NCI-H146 treated with DMSO at 0.1 percent for 48 hours (cell line): ENCODE data around the gene SLC1A4.
"Not testable (repeated sequence)": the region's sequence is repeated elsewhere in the genome, so short reads cannot be mapped to it uniquely, and the experiment has no call there.

ENCODE experiments used
- DNase-seq: peaks from one replicate; lab custom pipeline; 2025; ENCODE audit not compliant: unreplicated experiment; lab: John Stamatoyannopoulos, UW

The SLC1A4 gene

DNA sequence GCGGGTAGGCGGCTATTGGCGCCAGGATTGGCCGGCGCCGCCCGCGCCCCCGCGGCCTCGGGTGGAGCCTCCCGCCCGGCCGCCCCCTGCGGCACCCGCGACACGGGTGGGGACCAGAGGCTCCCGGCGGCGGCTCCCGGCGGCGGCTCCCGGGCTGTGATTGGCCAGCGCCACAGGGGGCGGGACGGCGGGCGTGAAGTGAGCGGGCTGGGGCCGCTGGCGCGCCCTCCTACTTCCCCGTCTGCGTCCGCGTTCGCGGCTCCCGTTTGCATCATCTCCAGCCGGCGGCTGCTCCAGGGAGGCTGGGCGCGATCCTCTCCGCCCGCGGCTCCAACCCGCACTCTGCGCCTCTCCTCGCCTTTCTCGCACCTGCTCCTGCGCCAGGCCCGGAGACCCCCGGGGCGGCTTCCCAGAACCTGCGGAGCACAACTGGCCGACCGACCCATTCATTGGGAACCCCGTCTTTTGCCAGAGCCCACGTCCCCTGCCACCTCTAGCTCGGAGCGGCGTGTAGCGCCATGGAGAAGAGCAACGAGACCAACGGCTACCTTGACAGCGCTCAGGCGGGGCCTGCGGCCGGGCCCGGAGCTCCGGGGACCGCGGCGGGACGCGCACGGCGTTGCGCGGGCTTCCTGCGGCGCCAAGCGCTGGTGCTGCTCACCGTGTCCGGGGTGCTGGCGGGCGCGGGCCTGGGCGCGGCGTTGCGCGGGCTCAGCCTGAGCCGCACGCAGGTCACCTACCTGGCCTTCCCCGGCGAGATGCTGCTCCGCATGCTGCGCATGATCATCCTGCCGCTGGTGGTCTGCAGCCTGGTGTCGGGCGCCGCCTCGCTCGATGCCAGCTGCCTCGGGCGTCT, at the start of gene SLC1A4:
Gene SLC1A4 (plus strand): TSS at position 274 of the 856 bp plus-strand sequence. CDS start 245 bp downstream, at position 519.
- peak; percentile 67 for DNase-seq

DNA sequence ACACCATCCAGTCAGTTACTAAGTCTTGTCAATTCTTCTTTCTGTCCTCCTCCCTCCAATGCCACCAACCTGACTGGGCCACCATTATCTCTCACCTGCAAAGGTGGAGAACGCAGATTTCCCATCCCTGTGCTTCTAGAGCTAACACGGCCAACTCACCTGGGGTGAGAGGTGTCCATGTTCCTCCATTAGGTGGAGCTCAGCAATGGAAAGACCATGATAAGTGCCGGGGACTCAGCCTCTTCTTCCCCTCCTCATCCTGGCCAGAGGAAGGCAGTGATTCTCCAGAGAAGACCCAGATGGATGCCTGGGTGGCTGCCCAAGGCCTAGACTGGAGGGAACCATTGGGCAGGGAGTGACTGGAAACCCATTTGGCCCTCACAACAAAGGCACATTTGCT, 48.1 kb upstream of the SLC1A4 start:
- no peak for DNase-seq

DNA sequence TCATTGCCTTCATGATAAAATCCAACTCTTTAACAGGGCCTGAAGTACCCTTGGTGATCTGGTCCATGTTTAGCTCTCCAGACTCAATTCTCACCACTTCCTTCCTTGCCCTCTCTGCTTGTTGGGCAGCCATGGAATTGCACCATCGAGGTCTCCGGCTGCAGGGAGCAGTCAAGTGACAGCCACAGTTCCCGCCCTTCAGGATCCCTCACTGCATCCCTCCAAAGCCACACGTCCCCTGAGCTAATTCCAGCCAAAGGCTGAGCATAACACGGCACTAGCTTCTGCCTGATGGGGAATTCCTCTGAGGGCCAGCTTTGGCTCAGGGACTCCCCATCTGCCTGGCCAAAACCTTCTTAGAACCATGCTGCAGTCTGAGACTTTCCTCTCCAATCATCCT, 47.4 kb upstream of the SLC1A4 start:
- DNase-seq: no peak

DNA sequence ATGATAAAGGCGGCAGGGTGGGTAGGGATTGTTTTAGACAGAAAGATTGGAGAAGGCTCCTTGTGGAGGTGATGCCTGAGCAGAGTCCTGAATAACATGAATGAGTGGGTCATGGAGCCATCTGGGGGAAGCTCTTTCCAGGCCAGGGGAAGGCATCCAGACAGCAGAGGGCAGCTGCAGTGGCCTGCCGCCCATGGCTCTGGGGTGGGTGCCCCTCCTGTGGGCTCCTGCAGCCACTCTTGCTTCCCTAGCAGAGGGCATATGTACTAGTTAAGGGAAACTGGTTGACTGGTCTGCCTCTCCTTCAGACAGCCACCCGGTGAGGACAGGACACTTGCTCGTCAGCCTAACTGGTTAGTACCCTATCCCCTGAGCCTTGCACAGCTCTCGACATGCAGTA, 46.5 kb upstream of the SLC1A4 start:
- no peak for DNase-seq

DNA sequence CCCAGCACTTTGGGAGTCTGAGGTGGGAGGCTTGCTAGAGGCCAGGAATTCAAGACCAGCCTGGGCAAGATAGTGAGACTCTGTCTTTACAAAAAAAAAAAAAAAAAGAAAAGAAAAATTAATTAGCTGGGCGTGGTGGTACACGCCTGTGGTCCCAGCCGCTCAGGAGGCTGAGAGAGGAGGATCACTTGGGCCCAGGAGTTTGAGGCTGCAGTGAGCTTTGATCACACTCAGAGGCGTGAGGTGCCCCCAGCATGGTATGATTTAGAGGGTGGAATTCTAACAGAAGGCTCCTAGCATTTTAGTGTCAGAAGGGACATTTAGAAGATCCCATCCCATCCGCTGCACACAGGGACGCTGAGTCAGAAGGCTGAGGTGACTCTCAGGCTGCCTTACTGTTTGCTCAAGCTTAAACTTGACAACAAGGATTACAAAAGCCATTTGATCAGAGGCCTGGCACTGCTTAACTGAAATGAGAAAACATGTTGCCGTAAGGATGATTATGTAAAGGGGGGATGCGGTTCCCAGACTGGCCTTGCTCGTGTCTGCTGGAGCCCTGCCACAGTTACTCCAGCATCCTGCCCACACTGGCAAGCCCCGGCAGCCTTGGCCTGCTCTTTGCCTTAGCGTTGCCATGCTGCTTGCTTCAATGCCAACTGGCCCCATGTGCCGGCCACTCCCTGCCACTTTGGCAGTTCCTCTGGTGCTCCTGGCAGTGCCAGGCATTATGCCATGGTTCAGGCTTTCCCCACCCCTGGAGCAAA, 45.6 kb upstream of the SLC1A4 start:
- no peak for DNase-seq

DNA sequence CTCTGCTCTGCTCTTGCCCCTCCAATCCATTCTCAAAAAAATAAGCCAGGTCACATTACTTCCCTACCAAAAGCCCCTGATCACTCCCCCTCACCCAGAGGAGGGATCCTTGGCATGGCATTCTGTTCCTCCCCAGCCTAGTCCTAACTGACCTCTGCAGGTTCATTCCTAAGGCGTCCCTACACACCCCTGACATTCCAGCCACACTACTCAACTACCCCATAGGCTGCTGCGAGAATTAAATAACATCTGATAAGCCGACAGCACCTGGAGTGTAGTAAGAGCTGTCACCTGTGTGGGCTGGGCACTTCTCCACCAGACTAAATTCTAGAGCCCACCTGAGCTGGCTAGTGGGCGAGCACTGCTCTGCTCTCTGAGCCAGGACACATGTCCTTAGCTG, 44.7 kb upstream of the SLC1A4 start:
- no peak for DNase-seq

DNA sequence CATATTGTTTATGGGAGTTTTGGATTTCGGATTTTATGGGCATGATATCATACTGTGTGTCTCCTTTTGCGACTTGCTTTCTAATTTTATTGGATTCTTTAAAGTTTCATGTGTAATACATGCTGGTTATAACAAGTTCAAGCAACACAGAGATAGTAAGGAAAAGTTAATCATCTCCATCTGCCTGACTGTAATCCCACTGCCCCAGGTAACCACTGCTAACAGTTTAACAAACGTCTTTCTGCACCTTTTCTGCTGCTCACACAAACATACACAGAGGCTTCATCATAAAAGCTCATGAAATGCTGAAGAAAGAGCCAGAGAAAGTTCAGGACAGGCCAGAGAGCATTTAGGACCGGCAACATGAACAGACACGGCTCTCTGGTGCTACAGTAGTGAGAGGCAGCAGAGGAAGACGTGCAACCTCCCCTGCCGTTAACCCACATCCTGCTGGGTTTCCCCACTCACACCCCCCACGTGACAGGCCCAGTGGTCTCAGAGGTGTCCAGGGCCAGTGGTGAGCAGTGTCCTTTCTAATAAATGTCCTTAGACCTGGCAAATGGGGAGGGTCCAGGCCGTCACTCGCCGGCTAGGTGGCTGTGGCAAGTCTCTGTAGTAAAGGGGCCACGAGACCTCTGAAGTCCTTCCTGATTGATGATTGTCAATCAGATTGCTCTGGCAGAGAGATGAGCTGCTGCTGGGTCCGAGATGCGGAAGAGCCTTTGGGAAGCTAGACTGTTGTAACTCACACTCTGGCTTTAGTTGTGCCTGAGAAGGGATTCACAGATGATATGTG, 43.0 kb upstream of the SLC1A4 start:
- no peak for DNase-seq

DNA sequence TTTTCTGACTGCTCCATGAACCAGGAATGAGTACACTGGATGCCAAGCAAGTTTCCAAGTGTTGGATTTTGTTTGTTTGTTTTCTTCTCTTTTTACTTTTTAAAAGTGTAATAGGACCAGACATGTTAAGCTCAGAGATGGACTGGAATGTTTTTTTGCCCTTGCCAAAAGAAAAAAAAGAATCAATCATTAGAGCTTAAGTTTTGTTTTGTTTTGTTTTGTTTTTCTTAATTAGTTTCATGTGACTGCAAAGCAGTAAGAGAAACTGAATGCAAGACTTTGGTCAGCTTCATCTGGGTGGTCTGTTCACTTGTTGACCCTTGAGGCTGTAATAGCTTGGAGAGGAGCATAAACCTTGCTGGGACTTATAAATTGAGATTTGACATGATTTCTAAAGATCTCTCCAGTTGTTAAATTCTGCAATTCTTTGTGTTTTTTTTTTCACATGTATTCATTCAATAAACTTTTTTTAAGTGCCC, 42.4 kb upstream of the SLC1A4 start:
- DNase-seq: no peak

DNA sequence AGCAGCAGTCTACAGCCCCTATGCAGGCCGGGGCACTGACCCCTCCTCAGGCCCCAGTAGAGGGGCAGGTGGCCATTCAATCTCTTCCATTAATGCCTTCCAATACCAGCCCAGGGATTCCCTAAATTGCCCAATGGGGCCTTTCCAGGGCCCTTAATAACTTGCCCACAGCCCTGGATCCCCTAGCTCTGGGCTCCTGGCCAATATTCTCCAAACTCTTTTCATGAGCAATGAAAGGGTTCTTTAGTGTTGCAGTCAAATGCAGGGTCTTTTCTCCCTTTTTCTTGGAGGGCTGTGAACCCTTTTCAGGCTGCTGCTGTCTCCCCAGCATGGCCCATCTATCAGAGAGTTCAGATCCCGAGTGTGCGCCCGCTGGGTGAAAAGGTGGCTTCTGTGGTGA, 41.3 kb upstream of the SLC1A4 start:
- no peak for DNase-seq

DNA sequence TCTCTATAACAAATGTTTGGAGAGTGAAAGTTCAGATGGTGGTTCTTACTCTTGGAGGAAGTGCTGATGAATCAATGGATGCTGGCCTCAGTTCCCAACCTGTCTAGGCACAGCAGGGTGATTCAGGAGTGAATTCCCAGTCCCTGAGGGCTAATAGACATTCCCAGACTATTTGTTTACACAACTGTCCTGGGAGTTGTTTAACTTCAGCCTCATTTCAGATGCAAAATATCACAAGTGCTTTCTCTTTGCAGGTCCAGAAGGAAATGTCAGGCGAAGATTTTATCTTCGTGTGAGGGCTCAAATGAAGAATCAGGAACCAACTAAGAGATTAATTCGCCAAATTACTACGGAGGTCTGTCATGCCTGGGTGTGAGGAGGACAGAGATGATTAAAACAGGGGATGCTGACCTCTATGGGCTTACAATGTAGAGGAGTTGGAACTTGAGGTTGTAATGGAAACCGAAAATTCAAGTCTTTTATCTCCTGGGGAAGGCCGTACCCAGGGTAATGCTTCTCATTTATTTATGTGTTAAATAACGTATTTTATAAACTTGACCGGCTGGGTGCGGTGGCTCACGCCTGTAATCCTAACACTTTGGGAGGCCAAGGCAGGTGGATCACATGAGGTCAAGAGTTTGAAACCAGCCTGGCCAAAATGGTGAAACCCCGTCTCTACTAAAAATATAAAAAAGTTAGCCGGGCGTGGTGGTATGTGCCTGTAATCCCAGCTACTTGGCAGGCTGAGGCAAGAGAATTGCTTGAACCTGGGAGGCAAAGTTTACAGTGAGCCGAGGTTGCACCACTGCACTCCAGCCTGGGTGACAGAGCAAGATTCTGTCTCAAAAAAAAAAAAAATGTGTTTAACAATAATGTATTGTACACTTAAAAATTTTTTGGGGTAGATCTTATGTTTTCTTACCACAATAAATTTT, 38.7 kb upstream of the SLC1A4 start:
- DNase-seq: peak; percentile 3

DNA sequence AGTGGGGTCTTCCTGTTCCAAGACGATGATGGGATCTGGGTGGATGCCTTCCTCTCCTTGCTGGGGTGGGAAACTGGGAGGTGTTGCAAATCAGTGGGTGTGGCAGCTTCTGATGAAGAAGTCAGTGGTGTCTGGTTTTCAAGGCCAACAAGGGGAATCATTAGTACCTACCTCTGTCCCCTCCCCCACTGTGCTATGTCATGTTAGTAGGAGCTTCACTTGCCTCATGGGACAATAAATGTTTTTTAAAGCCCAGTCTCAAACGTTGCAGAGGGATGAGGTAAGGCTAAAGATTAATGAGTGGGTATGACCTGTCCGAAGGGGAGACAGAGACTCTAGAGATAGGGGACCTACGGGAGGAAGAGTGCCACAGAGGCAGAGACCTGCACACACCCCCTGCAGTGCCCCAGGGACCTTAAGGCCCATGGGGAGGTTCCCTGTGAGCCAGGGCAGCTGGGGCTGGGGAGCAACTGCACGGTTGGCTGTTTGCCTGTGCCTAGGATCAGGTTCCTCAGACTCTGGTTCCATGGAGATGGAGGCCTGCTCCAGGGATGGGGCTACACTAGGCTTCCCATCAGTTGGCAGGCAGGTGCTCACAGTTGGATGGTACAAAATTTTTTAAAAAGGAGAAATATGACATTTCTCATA, 37.8 kb upstream of the SLC1A4 start:
- no peak for DNase-seq

DNA sequence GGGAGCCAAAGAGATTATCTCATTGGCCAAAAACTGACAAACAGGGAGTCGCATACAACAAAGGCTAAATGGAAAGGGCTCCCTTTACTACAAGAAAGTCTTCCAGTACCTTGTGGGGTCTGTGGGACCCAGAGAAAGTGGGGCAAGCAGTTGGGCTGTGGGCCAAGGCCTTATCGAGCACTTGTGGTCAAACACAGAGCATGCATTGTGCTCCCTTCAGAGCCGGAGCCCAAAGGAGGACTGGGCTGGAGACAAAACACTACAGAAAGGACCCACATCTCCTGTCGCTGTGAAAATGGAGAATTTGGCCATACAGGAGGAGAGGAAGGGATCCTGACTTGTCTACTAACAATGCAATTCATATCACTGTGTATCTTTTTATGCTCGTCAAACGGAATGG, 37.1 kb upstream of the SLC1A4 start:
- no peak for DNase-seq

DNA sequence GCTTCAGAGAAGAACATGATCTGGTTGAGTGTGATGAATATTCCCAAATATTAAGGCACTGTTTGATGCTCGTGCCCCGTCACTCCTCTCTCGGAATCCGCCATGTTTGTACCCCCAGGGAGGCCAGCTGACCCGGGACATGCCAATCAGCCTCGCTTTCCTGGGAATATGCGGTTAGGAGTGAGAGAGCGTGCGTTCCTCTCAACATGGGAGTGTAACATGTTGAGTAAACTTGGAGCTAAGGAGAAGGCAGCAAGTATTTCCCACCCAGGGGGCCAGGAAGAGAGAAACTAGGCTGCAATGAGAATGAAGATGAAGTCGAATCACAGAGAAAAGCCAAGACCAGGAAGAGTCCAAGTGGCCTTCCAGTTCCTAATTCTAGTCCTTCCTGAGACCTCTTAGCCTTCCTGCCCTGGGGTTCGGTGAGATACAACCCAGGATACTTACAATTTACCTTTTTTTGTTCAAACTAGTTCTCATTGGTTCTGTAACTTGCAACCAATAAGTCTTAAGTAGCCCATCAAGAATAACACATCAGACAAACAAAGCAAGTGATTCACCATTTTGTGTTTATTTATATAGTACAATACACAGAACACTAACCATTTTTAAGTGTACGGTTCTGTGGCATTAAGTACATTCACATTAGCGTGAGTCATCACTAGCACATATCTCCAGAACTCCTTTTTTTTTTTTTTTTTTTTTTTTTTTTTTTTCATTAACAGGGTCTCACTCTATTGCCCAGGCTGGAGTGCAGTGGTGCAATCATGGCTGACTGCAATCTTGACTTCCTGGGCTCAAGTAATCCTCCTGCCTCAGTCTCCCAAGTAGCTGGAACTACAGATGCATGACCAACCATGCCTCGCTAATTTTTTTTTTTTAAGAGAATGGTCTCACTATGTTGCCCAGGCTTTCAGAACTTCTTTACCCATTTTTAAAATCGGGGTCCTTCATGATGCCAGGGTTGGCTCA, 36.4 kb upstream of the SLC1A4 start:
- DNase-seq: no peak

DNA sequence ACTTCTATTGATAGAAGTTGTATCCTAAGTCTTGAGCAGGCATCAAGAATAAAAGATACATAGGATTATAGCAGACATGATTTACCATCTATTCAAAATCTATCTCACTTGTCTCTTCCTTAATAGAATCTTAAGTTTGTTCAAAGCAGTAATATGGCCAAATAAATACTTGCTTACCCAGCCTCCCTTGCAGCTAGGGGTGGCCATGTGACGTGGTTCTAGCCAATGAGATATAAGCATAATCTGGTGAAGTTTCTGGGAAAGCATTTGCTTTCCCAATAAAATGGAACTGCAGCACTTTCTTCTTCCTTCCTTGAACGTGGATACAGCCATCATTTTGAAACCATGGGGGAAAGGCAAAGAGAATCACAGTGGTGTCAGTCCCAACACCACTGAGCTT, 33.7 kb upstream of the SLC1A4 start:
- no peak for DNase-seq

DNA sequence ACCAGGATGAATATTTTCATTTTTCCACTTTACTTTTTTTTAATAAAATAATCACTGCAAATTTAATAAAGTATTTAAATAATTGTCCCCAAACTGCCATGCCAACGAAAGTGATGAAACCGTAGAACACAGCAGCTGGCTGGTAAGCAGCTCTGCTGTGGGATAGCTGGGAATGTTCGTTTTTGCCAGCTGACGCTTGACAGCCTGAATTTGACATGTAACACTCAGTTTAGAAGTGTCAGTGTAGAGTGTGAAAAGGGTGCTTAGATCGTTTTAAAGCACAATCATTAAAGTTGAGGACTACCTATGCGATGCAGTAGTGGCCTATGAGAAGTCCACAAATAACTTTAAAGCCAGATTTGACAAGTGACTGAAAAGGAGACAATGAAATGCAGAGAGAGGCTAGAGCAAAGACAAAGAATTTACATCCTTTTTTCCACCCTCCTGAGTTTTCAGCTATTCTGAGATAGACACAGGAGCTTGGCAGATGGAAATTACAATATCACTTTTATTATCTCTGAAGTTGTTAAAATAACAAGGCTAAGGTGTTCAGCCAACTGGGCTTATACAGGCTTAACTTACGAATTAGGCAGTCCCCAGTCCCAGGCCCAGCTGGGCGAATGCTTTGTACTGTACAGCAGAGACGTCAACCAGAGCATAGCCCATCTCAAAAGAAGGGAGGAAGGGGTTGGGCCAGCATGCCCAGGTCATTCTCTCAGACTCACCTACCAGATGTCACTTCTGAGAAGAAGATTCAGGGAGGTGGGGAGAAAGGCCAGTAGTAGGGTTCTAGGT, 31.9 kb upstream of the SLC1A4 start:
- no peak for DNase-seq

DNA sequence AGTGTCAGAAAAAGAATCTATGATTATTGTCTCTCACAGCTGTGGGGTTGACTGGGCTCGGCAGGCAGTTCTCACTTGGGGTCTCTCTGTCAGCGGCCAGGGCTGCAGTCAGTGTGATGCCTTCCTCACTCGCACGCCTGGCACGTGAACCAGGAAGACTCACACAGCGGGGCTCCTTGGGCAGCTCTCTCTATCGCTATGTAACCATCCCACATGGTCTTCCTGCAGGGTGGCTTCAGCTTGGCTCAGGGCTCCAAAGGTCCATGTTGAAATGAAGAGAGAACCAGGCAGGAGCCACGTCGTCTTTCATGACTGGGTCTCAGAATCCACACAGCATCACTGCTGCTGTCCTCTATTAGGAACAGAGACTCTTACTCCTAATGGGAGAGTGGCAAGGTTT, 30.6 kb upstream of the SLC1A4 start:
- no peak for DNase-seq

DNA sequence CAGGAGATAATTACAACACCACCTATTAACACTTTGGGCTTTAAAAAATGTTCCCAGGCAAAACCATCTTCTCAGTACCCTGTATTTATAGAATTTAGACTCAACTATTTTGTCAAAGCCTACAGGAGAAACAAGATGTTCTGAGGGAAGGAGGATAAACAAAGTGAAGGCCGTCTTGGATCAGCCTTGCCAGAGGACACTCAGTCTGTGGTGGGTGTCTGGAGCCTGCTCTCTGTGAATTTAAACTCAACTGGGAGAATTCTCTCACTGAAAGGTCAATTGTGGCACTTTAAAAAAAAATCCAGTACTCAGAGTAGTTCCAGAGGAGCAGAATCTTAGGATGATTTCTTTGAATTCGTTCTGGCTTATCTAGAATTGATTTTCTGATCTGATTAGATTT, 28.4 kb upstream of the SLC1A4 start:
- no peak for DNase-seq

DNA sequence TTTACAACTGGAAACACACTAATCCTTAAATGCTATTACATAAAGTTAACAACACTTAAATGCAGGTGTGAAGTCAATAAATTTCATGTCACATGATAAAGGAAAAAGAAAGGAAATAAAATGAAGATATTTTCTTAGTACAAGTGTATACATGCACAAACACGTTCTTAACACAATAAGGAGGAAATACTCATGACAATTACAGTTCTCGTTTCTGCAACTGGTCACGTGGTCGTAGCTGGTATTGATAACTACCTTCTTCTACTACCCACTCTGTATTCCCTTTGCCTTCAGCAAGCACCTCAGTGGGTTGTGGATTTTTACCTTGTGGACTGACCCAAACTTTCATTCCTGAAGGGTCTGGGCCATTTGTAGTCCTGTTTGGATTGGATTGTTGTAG, 26.1 kb upstream of the SLC1A4 start:
- not testable (repeated sequence) for DNase-seq
